Activated T-cell treated with anti-CD3 and anti-CD28 coated beads for 1 hour (primary cell): ENCODE measurements around the gene SNRNP200.

ENCODE experiments used
- DNase-seq: peaks from one replicate; pipeline ENCODE4 v3.0.0-alpha.2; 2020; ENCODE audit warnings: low read depth

The SNRNP200 gene

GRCh38 chr2:96305091-96305978 lies at the start of gene SNRNP200:
Gene SNRNP200, minus strand, starts transcription at chr2:96305546. Its CDS starts 109 bp downstream, at chr2:96305437.
- peak; percentile 88 for DNase-seq

DNA sequence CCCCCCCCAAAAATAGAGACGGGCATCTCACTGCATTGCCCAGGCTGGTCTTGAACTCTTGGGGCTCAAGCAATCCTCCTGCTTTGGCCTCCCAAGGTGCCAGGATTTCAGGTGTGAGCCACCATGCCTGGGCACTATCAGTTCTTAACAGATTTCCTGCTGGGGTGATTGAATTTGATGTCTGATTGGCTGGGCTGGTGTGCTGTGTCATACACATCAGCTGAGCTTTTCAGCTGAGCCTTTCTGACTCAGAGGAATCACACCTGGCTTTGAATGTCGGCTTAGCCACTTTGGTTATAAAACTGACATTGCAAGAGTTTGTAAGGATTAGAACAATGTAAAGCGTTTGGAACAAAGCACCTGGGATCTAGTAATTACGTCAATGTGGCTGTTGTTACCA lies 49.1 kb upstream of the SNRNP200 start:
- no peak for DNase-seq

DNA sequence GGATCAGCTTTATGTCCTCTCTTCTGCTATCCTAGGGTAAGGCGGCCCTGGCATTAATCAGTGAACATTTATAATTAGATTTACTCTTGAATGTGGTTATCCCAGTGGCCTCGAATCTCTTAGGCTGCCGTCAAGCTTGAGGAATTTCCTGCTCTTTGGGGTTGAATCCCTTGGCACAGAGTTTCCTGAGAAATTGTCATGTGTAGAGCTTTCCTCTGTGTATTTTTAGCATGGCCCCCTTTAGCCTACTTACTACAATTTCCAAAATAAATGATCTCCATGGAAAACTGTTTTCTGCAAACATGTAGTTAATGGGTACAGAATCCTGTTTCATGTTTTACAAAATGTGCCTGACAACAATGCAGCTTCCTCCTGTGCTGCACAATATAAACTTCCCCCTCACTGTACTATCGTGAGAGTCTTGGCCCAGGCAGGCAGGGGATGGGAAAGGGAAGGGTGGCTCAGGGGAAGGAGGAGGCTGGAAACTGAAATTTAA lies 48.3 kb upstream of the SNRNP200 start:
- no peak for DNase-seq

- no peak for DNase-seq
Measured at GRCh38 chr2:96353032-96353561, 47.8 kb upstream of the SNRNP200 start.

- no peak for DNase-seq
Measured at GRCh38 chr2:96347395-96347794, 42.0 kb upstream of the SNRNP200 start.

- no peak for DNase-seq
Measured at GRCh38 chr2:96345868-96346462, 40.6 kb upstream of the SNRNP200 start.

DNA sequence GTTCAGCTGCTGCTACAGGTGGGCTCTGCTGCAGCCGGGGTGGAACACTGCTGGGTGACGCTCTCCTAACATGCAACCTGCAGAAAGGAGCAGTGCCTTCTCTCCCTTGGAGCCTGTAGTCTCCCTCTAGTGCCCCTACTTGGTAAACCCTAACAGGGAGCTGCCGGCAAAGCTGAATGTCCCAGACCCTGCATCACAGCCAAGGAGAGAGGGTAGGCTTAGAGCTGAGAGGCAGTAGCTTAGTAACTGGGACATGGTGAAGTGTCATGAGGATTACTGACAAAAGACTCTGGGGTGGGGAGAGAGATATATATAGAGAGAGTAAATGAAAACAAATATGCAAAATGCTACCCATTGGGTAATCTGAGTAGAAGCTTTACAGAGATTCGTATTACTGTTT lies 40.1 kb upstream of the SNRNP200 start:
- DNase-seq = no peak

DNA sequence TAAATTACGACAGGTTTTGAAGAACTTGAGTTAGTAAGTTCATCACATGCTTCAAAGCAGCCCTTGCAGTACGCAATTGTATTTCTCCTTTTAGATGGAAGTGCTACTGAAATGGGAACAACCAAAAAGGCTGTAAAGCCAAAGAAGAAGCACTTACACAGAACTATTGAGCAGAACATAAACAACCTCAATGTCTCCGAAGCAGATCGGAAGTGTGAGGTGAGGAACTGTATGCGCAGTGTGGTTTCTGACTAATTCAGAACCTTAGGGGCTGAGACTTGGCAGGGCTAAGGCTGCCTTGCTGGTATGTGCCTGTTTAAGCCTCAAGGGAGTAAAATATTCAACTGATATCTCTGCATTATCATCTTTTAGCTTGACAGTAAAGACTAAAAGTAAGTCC lies 38.7 kb upstream of the SNRNP200 start:
- no peak for DNase-seq

- DNase-seq = peak; percentile 19
Measured at GRCh38 chr2:96342085-96342484, 36.7 kb upstream of the SNRNP200 start.

DNA sequence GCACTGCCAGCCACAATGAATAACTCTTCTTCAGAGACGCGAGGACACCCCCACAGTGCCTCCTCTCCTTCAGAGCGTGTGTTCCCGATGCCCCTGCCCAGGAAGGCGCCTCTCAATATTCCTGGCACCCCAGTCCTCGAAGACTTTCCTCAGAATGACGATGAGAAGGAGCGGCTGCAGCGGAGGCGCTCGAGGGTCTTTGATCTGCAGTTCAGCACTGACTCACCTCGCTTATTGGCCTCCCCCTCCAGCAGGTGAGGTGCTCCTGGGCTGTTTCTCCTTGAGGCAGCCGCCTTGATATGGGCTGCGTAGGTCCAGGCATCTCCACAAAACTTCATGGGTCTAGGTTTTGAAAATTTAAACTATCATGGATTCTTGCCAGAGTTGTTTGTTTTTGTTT lies 36.3 kb upstream of the SNRNP200 start:
- no peak for DNase-seq

DNA sequence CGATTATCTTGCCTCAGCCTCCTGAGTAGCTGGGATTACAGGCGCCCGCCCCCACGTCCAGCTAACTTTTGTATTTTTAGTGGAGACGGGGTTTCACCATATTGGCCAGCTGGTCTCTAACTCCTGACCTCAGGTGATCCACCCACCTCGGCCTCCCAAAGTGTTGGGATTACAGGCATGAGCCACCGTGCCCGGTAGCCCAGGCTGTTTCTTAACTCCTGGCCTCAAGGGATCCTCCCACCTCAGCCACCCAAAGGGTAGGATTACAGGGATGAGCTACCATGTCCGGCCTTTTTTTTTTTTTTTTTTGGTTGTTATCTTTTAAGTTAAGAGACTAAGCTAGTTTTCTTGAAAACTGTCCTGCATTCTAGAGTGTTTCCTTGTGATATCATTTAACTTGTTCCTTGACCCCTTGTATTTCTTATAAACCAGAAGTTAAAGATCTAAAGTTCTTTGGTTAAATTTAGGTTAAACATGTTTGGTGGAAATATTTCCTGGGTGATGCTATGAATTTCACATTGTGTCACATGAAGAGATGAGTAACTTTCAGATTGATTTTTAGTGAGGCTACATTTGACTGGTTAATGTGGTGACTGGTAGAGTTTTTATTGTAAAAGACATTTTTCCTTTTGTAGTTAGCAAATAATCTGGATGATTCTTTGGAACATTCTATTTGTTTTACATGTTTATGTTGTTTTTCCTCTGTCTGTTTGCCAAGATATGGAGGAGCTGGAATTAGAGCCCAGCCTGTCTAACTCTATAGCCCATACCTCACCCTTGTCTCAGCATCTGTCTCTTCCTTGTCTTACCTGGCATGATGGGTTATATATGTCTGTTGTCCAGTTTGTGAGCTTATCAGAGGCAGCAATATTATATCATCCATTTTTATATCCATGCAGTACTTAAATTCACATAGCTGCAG lies 35.4 kb upstream of the SNRNP200 start:
- no peak for DNase-seq

DNA sequence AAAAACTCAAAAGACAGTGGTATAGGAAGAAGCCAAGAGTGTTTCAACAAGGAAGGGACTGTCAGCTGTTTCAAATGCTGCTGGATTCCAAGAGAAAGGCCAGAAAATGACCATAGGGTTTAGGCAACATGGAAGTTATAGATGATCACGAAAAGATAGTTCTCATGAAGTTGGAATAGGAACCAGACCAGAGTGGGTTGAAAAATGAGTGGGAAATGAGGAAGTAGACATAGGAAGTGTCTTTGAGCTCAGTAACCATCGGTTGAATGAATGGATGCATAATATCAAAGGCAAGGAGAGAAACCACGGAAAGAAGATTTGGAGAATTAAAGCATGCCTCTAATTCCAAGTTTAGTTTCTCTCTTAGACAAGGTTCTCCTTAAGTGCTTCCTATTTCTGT lies 31.5 kb upstream of the SNRNP200 start:
- DNase-seq = no peak

DNA sequence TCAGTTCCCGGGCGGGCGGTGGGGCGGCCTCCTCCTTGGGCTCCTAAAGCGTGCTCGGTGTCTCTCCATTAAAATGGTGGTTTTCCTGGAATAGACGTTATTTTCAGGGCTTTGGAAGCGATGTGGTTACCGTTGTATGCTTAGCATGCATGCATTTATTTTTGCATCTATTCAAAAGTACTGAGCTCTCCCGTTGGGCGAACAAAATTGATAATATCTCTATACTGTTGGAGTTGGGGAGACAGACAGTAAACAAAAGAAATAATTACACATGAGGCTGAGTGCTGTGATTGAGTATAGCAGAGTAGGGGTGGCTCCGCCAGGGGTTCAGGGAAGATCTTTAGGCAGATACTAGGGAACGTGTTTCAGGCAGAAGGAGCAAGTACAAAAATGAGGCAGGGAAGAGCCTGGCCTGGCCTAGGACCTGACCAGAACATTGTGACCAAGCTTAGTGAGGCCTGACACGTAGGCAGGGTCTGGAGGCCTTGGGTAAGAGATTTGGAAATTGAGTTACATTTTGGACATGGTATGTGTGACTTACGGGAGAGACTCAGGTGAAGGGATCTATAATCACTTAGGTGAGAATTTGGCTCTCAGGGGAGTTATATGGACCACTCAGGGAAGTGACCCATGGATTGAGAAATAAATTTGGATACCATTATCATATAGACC lies 30.9 kb upstream of the SNRNP200 start:
- DNase-seq = no peak

DNA sequence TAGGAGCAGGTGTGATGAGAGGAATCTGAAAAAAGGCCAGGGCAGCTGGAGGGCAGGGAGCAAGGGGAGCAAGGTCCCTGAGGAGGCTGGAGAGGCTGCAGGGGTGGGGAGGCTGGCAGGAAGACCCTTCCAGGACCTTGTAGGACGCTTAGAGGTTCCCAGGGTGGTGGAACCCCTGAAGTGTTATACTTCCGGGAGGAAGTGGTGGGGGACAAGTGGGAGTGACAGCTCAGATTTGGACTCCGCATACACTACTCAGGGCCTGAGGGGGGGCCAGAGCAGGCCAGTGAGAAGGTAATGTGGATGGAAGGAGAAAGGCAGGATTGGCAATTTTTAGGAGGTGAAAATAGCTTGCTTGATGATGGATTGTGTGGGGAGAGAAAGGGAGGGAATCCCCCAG lies 28.4 kb upstream of the SNRNP200 start:
- no peak for DNase-seq

DNA sequence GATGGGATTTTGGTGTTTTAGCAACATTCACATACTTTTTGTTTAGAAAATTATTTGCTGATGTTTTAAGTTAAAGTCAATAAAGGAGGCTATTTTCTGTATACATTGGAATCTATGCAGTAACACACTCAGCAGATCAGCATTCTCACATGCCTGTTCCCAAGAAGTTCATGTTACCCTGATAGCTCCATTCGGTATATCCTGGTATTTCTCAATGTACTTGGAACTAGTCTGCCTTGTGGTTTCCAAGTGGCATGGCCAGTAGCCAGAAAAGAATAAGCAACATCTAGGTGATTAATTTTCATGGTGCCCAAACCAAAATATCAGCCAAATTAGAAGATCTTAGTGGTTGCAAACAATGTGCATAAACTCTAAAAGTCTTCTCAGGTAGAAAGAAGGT lies 25.1 kb upstream of the SNRNP200 start:
- DNase-seq = no peak

- DNase-seq = no peak
Measured at GRCh38 chr2:96329874-96330273, 24.5 kb upstream of the SNRNP200 start.

DNA sequence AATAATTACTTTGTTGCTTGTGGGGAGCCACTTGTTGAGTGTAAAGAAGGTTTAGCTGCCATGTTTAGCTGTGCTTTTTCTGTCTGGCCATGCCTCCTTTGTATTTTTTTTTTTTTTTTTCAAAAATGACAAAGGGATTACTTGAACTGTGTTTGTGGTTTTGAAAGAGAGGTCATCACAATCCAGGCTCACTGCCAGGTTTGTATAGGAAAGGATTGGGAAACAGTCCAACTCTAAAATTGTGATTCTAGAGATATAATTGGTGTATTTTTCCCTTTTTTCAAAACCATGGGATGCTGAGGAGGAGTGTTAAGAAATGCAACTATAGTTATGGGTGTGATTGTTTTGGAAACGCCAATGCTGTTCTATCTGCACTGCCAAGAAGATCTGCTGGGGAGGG lies 24.1 kb upstream of the SNRNP200 start:
- DNase-seq = no peak

GRCh38 chr2:96326990-96327820 lies 21.9 kb upstream of the SNRNP200 start:
- no peak for DNase-seq

DNA sequence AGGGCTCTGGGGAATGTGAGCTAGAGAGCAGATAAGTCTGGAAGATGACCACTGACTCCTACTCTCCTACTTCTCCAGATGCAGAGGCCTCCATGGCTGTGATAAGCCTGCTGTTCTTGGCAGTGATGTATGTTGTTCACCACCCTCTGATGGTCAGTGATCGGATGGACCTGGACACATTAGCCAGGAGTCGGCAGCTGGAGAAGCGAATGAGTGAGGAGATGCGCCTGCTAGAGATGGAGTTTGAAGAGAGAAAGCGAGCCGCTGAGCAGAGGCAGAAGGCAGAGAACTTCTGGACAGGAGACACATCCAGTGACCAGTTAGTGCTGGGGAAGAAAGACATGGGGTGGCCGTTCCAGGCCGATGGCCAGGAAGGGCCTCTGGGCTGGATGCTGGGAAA lies 21.2 kb upstream of the SNRNP200 start:
- no peak for DNase-seq

DNA sequence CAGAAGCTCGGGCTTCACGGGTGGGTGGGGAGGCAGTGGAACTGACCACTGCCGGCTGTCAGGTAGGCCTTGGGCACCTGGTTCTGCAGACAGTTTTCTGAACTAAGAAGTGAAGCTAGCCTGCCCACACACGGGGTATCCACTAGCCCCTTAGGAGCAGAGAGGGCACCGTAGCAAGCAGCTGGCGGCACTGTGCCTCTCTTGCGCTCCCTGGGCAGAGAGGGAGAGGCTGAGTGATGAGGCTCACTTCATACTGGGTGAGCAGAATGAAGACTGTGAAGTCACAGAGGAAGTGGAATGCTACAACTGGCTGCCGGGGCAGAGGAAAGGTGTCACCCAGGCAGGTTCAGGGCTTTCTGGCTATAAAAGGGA lies 20.5 kb upstream of the SNRNP200 start:
- DNase-seq = peak; percentile 37
